Putamen (tissue), 1 donor: ENCODE data around the gene ARHGEF17.
A peak's percentile ranks its signal among the peaks of the same experiment; 100 is the strongest.

ENCODE experiments used
- DNase-seq: peaks from one replicate; pipeline ENCODE4 v3.0.0-alpha.2; 2016; ENCODE audit warnings: low spot score

ARHGEF17 gene

GRCh38 chr11:73355109-73355508 lies 47.0 kb downstream of the ARHGEF17 start:
- no peak for DNase-seq

GRCh38 chr11:73356979-73357860 lies 49.1 kb downstream of the ARHGEF17 start:
- DNase-seq = no peak

- no peak for DNase-seq
These were observed 50.0 kb downstream of the ARHGEF17 start for GRCh38 chr11:73358071-73358470.

- no peak for DNase-seq
These were observed 51.3 kb downstream of the ARHGEF17 start for GRCh38 chr11:73359341-73359740.

GRCh38 chr11:73359930-73360742 lies 52.1 kb downstream of the ARHGEF17 start:
- DNase-seq = no peak

GRCh38 chr11:73360743-73361369 lies 52.8 kb downstream of the ARHGEF17 start:
- no peak for DNase-seq

- DNase-seq = no peak
These were observed 54.1 kb downstream of the ARHGEF17 start for GRCh38 chr11:73361953-73362776.

- DNase-seq = no peak
These were observed 55.1 kb downstream of the ARHGEF17 start for GRCh38 chr11:73363147-73363546.

- DNase-seq = no peak
These were observed 57.5 kb downstream of the ARHGEF17 start for GRCh38 chr11:73365352-73366264.

GRCh38 chr11:73366265-73366610 lies 58.2 kb downstream of the ARHGEF17 start:
- DNase-seq = no peak

- no peak for DNase-seq
These were observed 58.9 kb downstream of the ARHGEF17 start for GRCh38 chr11:73366953-73367352.

GRCh38 chr11:73367482-73368024 lies 59.5 kb downstream of the ARHGEF17 start:
- no peak for DNase-seq

- DNase-seq = no peak
These were observed 64.4 kb downstream of the ARHGEF17 start for GRCh38 chr11:73372375-73372993.

- DNase-seq = no peak
These were observed 66.1 kb downstream of the ARHGEF17 start for GRCh38 chr11:73374151-73374550.

- DNase-seq = no peak
These were observed 67.7 kb downstream of the ARHGEF17 start for GRCh38 chr11:73375830-73376159.

GRCh38 chr11:73376160-73376802 lies 68.2 kb downstream of the ARHGEF17 start, which contains the start of gene RELT:
TSS of gene RELT (plus strand) at chr11:73376399. CDS start at chr11:73389137, 12,738 bp downstream.
- peak; percentile 88 for DNase-seq

GRCh38 chr11:73376803-73377629 lies 68.9 kb downstream of the ARHGEF17 start:
- peak; percentile 40 for DNase-seq

GRCh38 chr11:73379189-73379880 lies 71.3 kb downstream of the ARHGEF17 start:
- DNase-seq = no peak
